Measurements from ENCODE around the gene SAT1. TPM values are rescaled to one million over a fixed set of nuclear protein-coding genes. Genes with fewer than 3 reads are reported as not detected.

The SAT1 gene
- total RNA-seq, 2 donors from 2014 or later = 301 to 608 TPM

DNA sequence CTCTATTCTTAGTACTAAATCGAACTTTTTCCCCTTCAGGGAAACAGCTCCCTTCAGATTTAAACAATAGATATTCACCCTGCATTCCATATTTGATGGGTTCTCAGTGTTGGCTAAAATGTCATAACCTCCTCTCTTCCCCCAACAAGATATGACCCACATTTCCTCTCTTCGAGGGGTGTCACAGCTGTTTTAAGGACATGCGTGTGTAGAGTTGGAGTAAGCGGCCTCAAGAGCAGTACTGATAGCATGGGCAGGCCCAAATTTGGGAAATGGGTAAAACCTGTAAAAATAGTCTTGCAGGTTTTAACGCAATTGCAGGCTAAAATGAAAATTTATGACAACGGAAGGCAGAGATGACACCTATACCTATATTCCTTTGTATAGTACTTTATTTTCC, 28.7 kb downstream of the SAT1 start:
- Histone ChIP-seq H3K27me3 (no peaks in the 10 kb centered on the region), H3K36me3 (no peaks in the 10 kb centered on the region), H3K9ac (ENCODE audit: low read depth in 2 of 2, low read length in 2 of 2) (no peak overlapping the region), H3K27ac (no peak overlapping the region), H3K4me3 (no peak overlapping the region), H3K4me1 (no peaks in the 10 kb centered on the region), H3K9me3 (no peaks in the 10 kb centered on the region)
- DNase-seq = no peak
- TF ChIP-seq CTCF (IDR thresholded peaks at IDR 0.05) = no peak
- intact Hi-C loops (cut with DNase I) = no loop called here

DNA sequence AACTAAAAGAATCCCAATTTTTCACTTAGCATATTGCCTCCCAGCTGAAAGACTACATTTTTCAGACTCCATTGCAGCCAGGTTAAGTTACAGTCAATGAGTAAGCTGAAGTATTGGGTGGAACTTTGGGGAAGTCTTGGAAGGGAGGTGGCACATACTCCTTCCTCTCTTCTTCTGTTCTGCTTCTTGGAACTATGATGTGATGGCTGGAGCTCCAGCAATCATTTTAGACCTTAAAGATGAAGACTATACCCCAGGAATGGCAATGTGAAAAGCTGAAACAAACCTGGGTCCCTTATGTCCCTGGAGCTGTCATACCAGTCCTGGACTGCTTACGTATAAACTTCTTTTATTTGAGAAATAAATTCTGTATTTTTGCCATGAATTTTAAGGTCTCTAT, 30.8 kb downstream of the SAT1 start:
- intact Hi-C loops (cut with DNase I) = no loop called here
- no peak for TF ChIP-seq CTCF (IDR thresholded peaks at IDR 0.05)
- no peaks in the 10 kb centered on the region for H3K4me1 ChIP-seq

DNA sequence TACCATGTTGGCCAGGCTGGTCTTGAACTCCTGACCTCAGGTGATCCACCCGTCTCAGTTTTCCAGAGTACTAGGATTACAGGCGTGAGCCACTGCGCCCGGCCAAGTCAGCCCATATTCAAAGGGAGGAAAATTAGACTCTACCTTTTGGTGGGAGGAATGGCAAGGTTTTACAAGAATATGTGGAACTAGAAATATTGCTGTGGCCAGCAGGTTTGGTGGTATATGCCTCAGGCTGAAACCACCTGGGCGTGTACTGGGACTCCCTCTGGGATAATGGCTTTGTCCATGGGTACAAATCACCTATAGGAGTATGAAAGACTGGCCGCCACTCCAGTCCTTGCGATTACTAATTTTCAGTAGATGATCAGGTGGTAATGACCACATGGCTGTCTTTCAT, 32.4 kb downstream of the SAT1 start:
- H3K27ac ChIP-seq = no peak overlapping the region
- no peak overlapping the region for H3K9ac ChIP-seq (ENCODE audit: low read depth in 2 of 2, low read length in 2 of 2)
- no peaks in the 10 kb centered on the region for H3K4me1 ChIP-seq
- H3K9me3 ChIP-seq = no peaks in the 10 kb centered on the region
- intact Hi-C loops (cut with DNase I) = no loop called here
- no peak for TF ChIP-seq CTCF (IDR thresholded peaks at IDR 0.05)
- DNase-seq = no peak
- H3K27me3 ChIP-seq = no peaks in the 10 kb centered on the region
- H3K36me3 ChIP-seq = no peaks in the 10 kb centered on the region
- H3K4me3 ChIP-seq = no peak overlapping the region

More for the DNA sequence above, 30.8 kb downstream of the SAT1 start:
- DNase-seq = no peak
- H3K27ac ChIP-seq = no peak overlapping the region
- H3K9me3 ChIP-seq = no peaks in the 10 kb centered on the region
- no peaks in the 10 kb centered on the region for H3K36me3 ChIP-seq
- no peaks in the 10 kb centered on the region for H3K27me3 ChIP-seq
- no peak overlapping the region for H3K9ac ChIP-seq (ENCODE audit: low read depth in 2 of 2, low read length in 2 of 2)
- H3K4me3 ChIP-seq = no peak overlapping the region

DNA sequence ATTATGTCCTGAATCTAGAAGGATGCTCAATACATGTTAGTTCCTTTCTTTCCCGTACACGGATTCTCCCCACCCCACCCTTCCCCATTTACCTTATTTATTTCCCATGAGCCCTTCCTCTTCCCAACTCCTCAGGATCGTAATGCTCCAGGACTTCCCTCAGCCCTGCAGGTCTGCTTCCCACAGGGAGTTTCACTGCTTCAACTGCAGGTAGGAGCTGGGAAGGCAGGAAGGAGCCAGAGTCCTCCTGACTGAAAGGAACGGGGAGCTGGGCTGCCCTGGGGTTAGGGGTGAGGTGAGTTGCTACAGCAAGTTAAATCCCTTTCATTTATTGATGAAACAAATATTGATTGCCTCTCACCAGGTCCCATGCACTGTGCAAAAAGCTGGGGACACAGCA, 33.2 kb downstream of the SAT1 start:
- TF ChIP-seq CTCF (IDR thresholded peaks at IDR 0.05) = no peak

DNA sequence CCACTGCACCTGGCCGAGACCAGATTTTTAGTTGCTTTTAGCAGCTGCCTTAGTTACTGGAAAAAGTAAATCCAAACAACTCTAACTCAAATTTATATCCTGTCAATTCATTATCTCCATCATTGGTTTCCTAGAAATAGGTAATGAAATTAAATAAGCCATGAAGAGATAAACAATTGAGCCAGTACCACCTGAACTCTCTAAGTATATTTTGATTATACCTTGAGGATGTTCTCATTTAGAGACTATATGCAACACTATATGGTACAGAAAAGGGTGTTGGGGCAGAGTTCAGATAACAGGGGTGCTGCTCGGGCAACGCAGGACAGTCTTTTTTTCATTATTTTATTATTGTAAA, 35.0 kb downstream of the SAT1 start:
- H3K4me3 ChIP-seq = no peak overlapping the region
- DNase-seq = no peak
- no peaks in the 10 kb centered on the region for H3K4me1 ChIP-seq
- no peaks in the 10 kb centered on the region for H3K9me3 ChIP-seq
- H3K27me3 ChIP-seq = no peaks in the 10 kb centered on the region
- intact Hi-C loops (cut with DNase I) = no loop called here
- no peak for TF ChIP-seq CTCF (IDR thresholded peaks at IDR 0.05)
- no peak overlapping the region for H3K9ac ChIP-seq (ENCODE audit: low read depth in 2 of 2, low read length in 2 of 2)
- H3K27ac ChIP-seq = no peak overlapping the region
- H3K36me3 ChIP-seq = no peaks in the 10 kb centered on the region

More for the DNA sequence above, 33.2 kb downstream of the SAT1 start:
- Histone ChIP-seq H3K4me1 (no peaks in the 10 kb centered on the region), H3K4me3 (no peak overlapping the region), H3K27me3 (no peaks in the 10 kb centered on the region), H3K27ac (no peak overlapping the region), H3K9me3 (no peaks in the 10 kb centered on the region), H3K9ac (ENCODE audit: low read depth in 2 of 2, low read length in 2 of 2) (no peak overlapping the region), H3K36me3 (no peaks in the 10 kb centered on the region)
- intact Hi-C loops (cut with DNase I) = no loop called here
- no peak for DNase-seq
